GM23248 (cell line): ENCODE measurements around the gene PLEKHH1.

Experiments
- EZH2 ChIP-seq: fragments of 200-600 bp; sonication (generic); IDR thresholded peaks from 2 replicates; pipeline ENCODE4 v1.6.1; 2018; ENCODE audit warnings: antibody characterized with exemption, mild to moderate bottlenecking; ENCODE audit not compliant: insufficient read depth, poor library complexity, severe bottlenecking
- EZH2phosphoT487 ChIP-seq: fragments of 200-600 bp; sonication (generic); IDR thresholded peaks from 2 replicates; pipeline ENCODE4 v1.6.1; 2018; ENCODE audit warnings: antibody characterized with exemption, moderate library complexity, mild to moderate bottlenecking, low read depth; ENCODE audit not compliant: insufficient read depth

GRCh38 chr14:67572608-67573007 lies 39.5 kb downstream of the PLEKHH1 start:
- TF ChIP-seq EZH2phosphoT487 (no peak), EZH2 (no peak)
